ENCODE data around the gene DLG2. TPM values are rescaled to one million over a fixed set of nuclear protein-coding genes. Genes with fewer than 3 reads are reported as not detected.
"Not testable (repeated sequence)": the region's sequence is repeated elsewhere in the genome, so short reads cannot be mapped to it uniquely, and the experiment has no call there.

DLG2 gene
- total RNA-seq, 4 donors from 2014 or later: 37.9 to 71.5 (median 44.9) TPM

DNA sequence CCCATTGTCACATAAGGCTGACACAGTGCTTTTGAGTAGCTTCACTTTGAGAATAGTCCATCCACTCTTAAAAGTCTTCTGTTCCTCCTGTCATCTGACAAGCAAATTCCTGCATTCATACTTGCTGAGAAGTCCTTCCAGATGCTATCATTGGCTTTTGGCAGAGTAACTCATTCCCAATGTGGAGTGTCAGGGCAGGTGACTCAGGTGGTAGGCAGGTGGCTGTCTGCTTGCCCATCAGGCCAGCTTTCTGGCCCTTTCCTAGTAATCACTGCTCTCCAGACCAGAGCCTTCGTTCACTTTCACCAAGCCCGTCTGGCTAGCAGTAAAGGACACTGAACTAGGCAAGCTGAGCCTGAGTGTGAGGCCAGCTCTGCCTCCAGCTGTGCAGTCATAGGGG lies 2178.5 kb downstream of the DLG2 start:
- Histone ChIP-seq H3K9me3 (no peaks in the 10 kb centered on the region), H3K4me3 (no peak overlapping the region), H3K36me3 (no peaks in the 10 kb centered on the region), H3K27me3 (no peaks in the 10 kb centered on the region), H3K4me1 (no peaks in the 10 kb centered on the region), H3K27ac (no peak overlapping the region)
- no peak for DNase-seq (ENCODE audit: low spot score in 2 of 2)
- 100% methylated on average over 2 of the region's 2 CpGs for WGBS
- TF ChIP-seq, protein P1, sequence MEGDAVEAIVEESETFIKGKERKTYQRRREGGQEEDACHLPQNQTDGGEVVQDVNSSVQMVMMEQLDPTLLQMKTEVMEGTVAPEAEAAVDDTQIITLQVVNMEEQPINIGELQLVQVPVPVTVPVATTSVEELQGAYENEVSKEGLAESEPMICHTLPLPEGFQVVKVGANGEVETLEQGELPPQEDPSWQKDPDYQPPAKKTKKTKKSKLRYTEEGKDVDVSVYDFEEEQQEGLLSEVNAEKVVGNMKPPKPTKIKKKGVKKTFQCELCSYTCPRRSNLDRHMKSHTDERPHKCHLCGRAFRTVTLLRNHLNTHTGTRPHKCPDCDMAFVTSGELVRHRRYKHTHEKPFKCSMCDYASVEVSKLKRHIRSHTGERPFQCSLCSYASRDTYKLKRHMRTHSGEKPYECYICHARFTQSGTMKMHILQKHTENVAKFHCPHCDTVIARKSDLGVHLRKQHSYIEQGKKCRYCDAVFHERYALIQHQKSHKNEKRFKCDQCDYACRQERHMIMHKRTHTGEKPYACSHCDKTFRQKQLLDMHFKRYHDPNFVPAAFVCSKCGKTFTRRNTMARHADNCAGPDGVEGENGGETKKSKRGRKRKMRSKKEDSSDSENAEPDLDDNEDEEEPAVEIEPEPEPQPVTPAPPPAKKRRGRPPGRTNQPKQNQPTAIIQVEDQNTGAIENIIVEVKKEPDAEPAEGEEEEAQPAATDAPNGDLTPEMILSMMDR (IDR thresholded peaks at IDR 0.05): no peak
- TF ChIP-seq POLR2AphosphoS5 (IDR thresholded peaks at IDR 0.05) (no peak), EP300 (IDR thresholded peaks at IDR 0.05) (no peak), POLR2A (IDR thresholded peaks at IDR 0.05) (no peak)

DNA sequence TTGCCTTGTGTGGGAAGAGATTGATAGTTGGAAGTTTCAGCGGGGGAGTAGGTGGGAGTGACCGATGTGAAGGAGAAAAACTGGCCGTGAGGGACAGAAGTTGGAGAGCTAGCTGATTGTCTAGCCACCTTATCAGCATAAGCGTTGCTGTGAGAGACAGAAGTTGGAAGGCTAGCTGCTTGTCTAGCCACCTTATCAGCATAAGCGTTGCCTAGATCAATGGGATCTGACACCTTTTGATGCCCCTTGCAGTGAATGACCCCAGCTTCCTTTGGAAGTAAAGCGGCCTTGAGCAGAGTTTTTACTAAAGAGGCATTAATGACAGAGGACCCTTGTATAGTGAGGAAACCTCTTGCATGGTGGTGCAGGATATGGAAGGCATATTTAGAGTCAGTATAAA lies 2183.3 kb downstream of the DLG2 start:
- not testable (repeated sequence) for H3K36me3 ChIP-seq; DNase-seq (ENCODE audit: low spot score in 2 of 2); H3K9me3 ChIP-seq; H3K4me1 ChIP-seq; H3K4me3 ChIP-seq; H3K27me3 ChIP-seq; H3K27ac ChIP-seq
- 86% methylated on average over 6 of the region's 6 CpGs for WGBS

DNA sequence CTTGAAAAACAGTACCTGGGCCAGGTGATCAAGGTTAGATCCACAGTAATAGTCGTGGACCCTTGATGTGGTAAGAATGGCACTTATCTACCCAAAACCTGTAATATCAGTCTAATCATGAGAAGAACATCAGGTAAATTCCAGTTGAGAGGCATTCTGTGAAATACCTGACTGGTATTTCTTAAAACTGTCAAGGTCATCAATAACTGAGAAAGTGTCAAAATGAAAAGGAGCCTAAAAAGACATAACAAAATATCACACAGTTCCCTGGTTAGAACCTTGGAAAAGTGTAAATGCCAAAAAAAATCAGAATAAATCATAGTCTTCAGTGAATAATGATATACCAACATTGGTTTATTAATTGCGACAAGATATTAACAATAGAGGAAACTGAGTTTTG lies 2185.5 kb downstream of the DLG2 start:
- 81% methylated on average over 2 of the region's 2 CpGs for WGBS

DNA sequence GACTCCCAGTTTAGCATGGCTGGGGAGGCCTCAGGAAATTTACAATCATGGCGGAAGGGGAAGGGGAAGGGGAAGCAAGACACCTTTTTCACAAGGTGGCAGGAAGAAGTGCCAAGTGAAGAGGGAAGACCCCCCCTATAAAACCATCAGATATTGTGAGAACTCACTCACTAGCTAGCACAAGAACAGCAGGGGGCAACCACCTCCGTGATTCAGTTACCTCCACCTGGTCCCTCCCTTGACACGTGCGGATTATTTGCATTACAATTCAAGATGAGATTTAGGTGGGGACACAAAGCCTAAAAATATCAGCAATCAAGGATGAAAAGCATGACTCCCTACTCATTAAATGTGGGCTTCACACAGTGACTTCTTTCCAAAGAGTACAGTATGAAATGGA lies 2186.0 kb downstream of the DLG2 start:
- H3K4me1 ChIP-seq: no peaks in the 10 kb centered on the region
- no peak for DNase-seq (ENCODE audit: low spot score in 2 of 2)
- no peak overlapping the region for H3K27ac ChIP-seq
- no peaks in the 10 kb centered on the region for H3K27me3 ChIP-seq
- TF ChIP-seq, protein P1 (IDR thresholded peaks at IDR 0.05): no peak
- TF ChIP-seq POLR2AphosphoS5 (IDR thresholded peaks at IDR 0.05) (no peak), EP300 (IDR thresholded peaks at IDR 0.05) (no peak), POLR2A (IDR thresholded peaks at IDR 0.05) (no peak)
- no peaks in the 10 kb centered on the region for H3K9me3 ChIP-seq
- WGBS: 78% methylated on average over 4 of the region's 4 CpGs
- H3K4me3 ChIP-seq: no peak overlapping the region
- no peaks in the 10 kb centered on the region for H3K36me3 ChIP-seq

More for the DNA sequence above, 2185.5 kb downstream of the DLG2 start:
- H3K9me3 ChIP-seq: no peaks in the 10 kb centered on the region
- H3K4me1 ChIP-seq: no peaks in the 10 kb centered on the region
- DNase-seq (ENCODE audit: low spot score in 2 of 2): no peak
- H3K27ac ChIP-seq: no peak overlapping the region
- no peaks in the 10 kb centered on the region for H3K36me3 ChIP-seq
- H3K4me3 ChIP-seq: no peak overlapping the region
- no peaks in the 10 kb centered on the region for H3K27me3 ChIP-seq
- TF ChIP-seq POLR2AphosphoS5 (IDR thresholded peaks at IDR 0.05) (no peak), EP300 (IDR thresholded peaks at IDR 0.05) (no peak), POLR2A (IDR thresholded peaks at IDR 0.05) (no peak)
- TF ChIP-seq, protein P1 (IDR thresholded peaks at IDR 0.05): no peak

DNA sequence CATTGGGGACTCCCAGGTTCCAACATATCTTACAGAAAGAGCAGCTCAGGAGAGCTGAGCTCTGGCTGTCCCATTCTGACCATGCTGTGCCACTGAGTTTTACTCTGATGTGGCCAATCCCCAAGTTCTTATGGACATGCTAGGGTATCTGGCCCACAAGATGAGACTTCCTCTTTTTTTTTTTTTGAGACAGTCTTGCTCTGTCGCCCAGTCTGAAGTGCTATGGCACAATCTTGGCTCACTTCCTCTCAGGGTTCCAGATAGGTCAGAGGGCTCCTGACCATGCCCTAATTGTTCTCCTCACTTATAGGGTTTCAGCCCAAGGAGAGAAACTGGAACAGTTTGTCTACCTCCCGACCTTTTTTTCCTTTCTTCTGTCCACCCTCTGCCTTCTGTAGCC lies 2188.7 kb downstream of the DLG2 start:
- Histone ChIP-seq H3K27ac (no peak overlapping the region), H3K36me3 (no peaks in the 10 kb centered on the region), H3K27me3 (no peaks in the 10 kb centered on the region), H3K9me3 (no peaks in the 10 kb centered on the region), H3K4me3 (no peak overlapping the region), H3K4me1 (no peaks in the 10 kb centered on the region)
- TF ChIP-seq EP300 (IDR thresholded peaks at IDR 0.05) (no peak), POLR2AphosphoS5 (IDR thresholded peaks at IDR 0.05) (no peak), POLR2A (IDR thresholded peaks at IDR 0.05) (no peak)
- TF ChIP-seq, protein P1 (IDR thresholded peaks at IDR 0.05): no peak
- WGBS: 45% methylated on average over 2 of the region's 2 CpGs
- DNase-seq (ENCODE audit: low spot score in 2 of 2): no peak

DNA sequence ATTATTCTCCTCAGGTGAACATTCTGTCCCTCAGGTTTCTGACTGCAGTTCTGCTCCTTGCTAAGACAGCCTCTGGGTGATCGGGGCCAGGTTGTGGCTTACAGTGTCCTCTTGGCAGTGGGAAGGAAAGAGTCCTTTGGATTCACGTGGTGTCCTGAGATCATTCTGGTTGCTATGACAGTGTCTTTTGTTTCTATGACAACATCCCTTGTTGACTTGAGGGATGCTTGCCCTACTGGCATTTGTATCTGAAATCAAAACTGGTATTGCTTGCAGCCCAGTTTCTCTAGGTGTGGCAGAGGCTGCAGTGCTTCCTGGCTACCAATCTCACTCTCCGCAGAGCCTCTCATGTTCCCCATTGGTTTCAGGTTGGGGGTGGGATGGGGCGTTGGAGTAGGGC lies 2189.2 kb downstream of the DLG2 start:
- H3K4me3 ChIP-seq: no peak overlapping the region
- no peaks in the 10 kb centered on the region for H3K9me3 ChIP-seq
- DNase-seq (ENCODE audit: low spot score in 2 of 2): no peak
- H3K36me3 ChIP-seq: no peaks in the 10 kb centered on the region
- H3K4me1 ChIP-seq: no peaks in the 10 kb centered on the region
- 57% methylated on average over 2 of the region's 4 CpGs for WGBS
- H3K27ac ChIP-seq: no peak overlapping the region
- TF ChIP-seq, protein P1 (IDR thresholded peaks at IDR 0.05): no peak
- TF ChIP-seq EP300 (IDR thresholded peaks at IDR 0.05) (no peak), POLR2A (IDR thresholded peaks at IDR 0.05) (no peak), POLR2AphosphoS5 (IDR thresholded peaks at IDR 0.05) (no peak)
- no peaks in the 10 kb centered on the region for H3K27me3 ChIP-seq

Measured in suprapubic skin (tissue), 4 donors.